ENCODE results near the gene CDH15.

The CDH15 gene

DNA sequence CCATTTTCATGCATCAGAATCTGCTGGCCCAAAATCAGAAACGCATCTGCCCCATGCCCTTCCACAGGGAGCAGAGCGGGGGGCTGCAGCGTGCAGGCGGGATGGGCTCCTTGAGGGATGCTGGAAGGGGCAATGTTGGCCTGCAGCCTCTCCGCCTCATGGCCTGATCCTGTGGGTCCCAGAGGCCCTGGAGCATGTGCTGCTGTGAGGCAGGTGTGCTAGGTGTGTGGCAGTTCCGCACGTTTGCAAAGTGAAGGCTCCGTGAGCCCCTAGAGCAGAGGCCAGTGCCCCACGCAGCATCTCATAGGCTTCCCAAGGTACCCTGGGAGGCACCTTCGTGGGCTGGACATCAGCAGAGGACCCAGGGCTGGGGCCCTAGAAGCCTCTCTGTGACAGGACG, 36.4 kb upstream of the CDH15 start:
- Histone ChIP-seq H3K27ac (ENCODE audit: low read length) (no peak overlapping the region), H3K4me3 (ENCODE audit: low read length) (no peak overlapping the region), H3K36me3 (ENCODE audit: control insufficient read depth, low read depth, low read length) (peaks cover 10% of the 10 kb centered on the region)

DNA sequence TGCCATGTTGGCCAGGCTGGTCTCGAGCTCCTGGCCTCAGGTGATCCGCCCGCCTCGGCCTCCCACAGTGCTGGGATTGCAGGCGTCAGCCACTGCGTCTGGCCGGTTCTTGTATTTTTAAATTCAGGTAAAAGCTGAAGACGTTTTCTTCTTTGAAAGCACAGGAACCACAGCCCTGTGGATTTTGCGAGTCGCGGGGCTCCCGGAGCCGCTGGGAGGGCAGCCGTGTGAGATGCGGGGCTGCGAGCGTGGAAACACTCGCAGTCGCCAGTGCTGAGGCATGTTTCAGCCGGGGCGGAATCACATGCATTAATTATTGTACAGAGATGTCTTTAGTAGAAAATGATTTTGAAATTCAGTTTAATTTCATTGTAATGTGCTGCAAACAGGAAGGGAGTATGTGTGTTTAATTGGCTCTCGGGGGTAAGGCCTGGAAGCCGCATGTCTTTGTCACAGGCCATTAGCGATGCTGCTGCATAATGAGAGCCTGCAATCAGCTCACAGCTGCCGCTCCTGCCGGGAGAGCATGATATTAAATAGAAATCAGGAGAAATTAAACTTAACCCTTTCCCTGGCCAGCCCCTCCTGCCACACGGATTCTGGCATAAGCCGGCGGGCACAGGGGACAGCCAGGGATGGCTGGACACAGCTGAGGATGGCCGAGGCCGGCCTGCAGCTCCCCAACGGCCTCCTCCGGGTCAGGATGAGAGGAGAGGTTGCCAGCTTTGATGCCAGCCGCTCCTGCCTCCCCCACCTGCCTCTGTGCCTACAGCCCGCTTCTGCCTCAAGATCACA, 35.4 kb upstream of the CDH15 start:
- Histone ChIP-seq H3K4me1 (ENCODE audit: control insufficient read depth, low read depth, low read length) (no peaks in the 10 kb centered on the region), H3K4me3 (ENCODE audit: low read length) (no peak overlapping the region), H3K9me3 (ENCODE audit: control insufficient read depth, low read depth, low read length) (no peaks in the 10 kb centered on the region), H3K27me3 (ENCODE audit: control insufficient read depth, insufficient read depth, low read length) (no peaks in the 10 kb centered on the region), H3K36me3 (ENCODE audit: control insufficient read depth, low read depth, low read length) (peaks cover 18% of the 10 kb centered on the region), H3K9ac (ENCODE audit: low read length) (no peak overlapping the region), H3K27ac (ENCODE audit: low read length) (no peak overlapping the region)

More for the DNA sequence above, 36.4 kb upstream of the CDH15 start:
- Histone ChIP-seq H3K9ac (ENCODE audit: low read length) (no peak overlapping the region), H3K27me3 (ENCODE audit: control insufficient read depth, insufficient read depth, low read length) (no peaks in the 10 kb centered on the region), H3K4me1 (ENCODE audit: control insufficient read depth, low read depth, low read length) (no peaks in the 10 kb centered on the region), H3K9me3 (ENCODE audit: control insufficient read depth, low read depth, low read length) (no peaks in the 10 kb centered on the region)

DNA sequence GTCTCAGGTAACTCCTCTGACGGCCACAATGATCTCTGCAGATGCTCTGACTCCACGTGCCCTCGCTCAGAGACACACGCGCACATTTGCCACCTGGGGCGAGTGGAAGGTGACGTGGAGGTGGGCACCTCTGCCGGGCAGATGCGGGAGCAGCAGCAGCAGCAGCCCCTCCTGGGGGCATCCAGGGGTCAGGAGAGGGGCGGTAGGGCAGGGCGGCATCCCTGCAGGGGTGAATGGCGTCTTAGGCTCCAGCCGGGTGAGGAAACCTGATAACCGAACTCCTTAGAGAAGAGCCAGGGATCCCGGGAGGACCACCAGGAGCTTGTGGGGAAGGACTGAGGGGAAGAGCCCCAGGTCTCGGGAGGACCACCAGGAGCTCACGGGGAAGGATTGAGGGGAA, 34.6 kb upstream of the CDH15 start:
- Histone ChIP-seq H3K27ac (ENCODE audit: low read length) (no peak overlapping the region), H3K27me3 (ENCODE audit: control insufficient read depth, insufficient read depth, low read length) (no peaks in the 10 kb centered on the region), H3K9ac (ENCODE audit: low read length) (no peak overlapping the region), H3K9me3 (ENCODE audit: control insufficient read depth, low read depth, low read length) (no peaks in the 10 kb centered on the region), H3K36me3 (ENCODE audit: control insufficient read depth, low read depth, low read length) (peaks cover 20% of the 10 kb centered on the region), H3K4me1 (ENCODE audit: control insufficient read depth, low read depth, low read length) (no peaks in the 10 kb centered on the region), H3K4me3 (ENCODE audit: low read length) (no peak overlapping the region)

DNA sequence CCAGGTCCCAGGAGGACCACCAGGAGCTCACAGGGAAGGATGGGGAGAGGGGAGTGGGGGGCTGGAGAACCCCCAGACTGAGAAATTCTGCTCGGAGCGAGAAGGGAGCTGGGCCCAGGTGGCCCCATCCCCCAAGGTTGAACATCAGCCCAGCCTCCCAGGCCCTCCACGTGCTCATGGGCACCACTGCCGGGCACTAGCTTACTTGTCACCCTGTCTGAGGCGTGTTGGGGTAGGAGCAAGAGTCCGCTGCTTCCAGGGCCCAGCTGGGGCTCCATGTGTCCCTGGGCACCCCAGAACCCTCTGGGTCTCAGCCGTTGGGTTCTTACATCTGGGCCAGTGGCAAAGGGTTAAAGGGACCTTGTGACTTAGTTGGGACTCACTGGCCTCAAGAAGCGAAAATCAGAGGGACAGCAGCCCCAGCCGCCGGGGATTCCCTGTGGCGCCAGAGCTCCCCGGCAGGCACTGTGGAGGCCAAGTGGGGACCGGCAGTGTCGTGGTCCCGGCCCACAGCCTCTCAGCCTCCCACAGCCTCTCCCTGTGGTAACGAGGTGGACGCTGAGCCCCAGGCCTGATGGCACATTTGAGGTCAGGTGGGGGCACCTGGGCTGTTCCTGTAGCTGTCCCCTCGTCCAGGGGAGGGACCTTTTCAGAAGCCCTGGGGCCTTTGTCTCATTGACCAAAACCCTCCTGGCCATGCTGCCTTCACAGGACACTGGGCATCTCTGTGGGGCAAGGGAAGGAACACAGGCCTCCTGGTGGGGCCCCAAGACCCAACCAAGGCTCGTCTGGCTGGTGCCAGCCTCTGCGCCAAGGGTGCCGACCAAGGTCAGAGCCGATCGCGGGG, 33.7 kb upstream of the CDH15 start:
- Histone ChIP-seq H3K27ac (ENCODE audit: low read length) (no peak overlapping the region), H3K36me3 (ENCODE audit: control insufficient read depth, low read depth, low read length) (peaks cover 20% of the 10 kb centered on the region)

DNA sequence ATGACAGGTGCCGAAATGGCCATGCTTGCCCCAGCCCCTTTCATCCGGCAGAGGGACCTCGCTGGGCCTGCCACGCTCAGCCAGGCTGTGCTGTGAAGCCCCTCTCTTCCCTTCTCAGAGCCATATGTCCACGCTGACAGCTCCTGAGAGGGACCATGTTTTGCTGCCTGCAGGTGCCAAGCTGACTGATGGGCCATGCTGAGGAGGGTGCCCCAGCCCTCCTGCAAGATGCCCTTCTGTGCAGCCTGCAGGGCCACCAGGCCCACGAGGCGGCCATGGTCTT, 33.1 kb upstream of the CDH15 start:
- H3K9ac ChIP-seq (ENCODE audit: low read length), result no peak overlapping the region
- H3K9me3 ChIP-seq (ENCODE audit: control insufficient read depth, low read depth, low read length), result no peaks in the 10 kb centered on the region
- no peaks in the 10 kb centered on the region for H3K27me3 ChIP-seq (ENCODE audit: control insufficient read depth, insufficient read depth, low read length)
- no peaks in the 10 kb centered on the region for H3K4me1 ChIP-seq (ENCODE audit: control insufficient read depth, low read depth, low read length)
- no peak overlapping the region for H3K4me3 ChIP-seq (ENCODE audit: low read length)
- no peak overlapping the region for H3K27ac ChIP-seq (ENCODE audit: low read length)
- H3K36me3 ChIP-seq (ENCODE audit: control insufficient read depth, low read depth, low read length), result peaks cover 19% of the 10 kb centered on the region

More for the DNA sequence above, 33.7 kb upstream of the CDH15 start:
- Histone ChIP-seq H3K9me3 (ENCODE audit: control insufficient read depth, low read depth, low read length) (no peaks in the 10 kb centered on the region), H3K4me1 (ENCODE audit: control insufficient read depth, low read depth, low read length) (no peaks in the 10 kb centered on the region), H3K4me3 (ENCODE audit: low read length) (no peak overlapping the region), H3K9ac (ENCODE audit: low read length) (no peak overlapping the region), H3K27me3 (ENCODE audit: control insufficient read depth, insufficient read depth, low read length) (no peaks in the 10 kb centered on the region)

DNA sequence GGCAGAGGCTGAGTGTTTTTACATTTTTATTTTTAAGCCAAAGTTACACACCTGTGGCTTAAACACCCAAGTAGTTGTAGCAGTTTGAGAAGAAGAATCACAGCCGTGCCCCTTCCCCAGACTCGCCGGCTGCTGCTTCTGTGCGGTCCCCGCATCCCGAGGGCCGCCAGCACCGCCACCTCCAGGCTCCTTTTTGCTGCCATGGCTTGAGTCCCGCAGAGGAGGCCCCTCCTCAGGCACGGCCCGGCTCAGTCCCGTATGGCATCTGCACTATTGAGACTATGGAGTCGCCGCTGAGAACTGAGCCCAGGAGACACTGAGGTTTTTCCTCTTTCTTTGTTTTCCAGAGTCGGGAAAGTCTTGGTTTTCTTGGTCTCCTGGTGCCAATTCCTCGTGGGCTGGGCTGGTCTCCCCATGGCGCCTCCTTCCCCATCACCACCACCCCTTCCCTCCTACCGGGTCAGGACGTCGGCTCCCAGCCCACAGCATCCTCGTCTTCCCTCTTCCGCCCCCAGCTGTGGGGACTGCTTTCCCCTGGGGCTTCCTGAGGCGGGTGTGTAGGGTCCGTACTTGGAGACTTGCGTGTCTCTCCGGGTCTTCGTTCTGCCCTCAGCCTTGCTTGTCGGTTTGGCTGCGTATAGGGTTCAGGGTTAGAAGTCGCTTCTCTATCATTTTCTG, 32.6 kb upstream of the CDH15 start:
- no peaks in the 10 kb centered on the region for H3K27me3 ChIP-seq (ENCODE audit: control insufficient read depth, insufficient read depth, low read length)
- peaks cover 15% of the 10 kb centered on the region for H3K36me3 ChIP-seq (ENCODE audit: control insufficient read depth, low read depth, low read length)
- H3K4me3 ChIP-seq (ENCODE audit: low read length), result no peak overlapping the region
- no peaks in the 10 kb centered on the region for H3K9me3 ChIP-seq (ENCODE audit: control insufficient read depth, low read depth, low read length)
- H3K4me1 ChIP-seq (ENCODE audit: control insufficient read depth, low read depth, low read length), result no peaks in the 10 kb centered on the region
- no peak overlapping the region for H3K27ac ChIP-seq (ENCODE audit: low read length)
- no peak overlapping the region for H3K9ac ChIP-seq (ENCODE audit: low read length)

DNA sequence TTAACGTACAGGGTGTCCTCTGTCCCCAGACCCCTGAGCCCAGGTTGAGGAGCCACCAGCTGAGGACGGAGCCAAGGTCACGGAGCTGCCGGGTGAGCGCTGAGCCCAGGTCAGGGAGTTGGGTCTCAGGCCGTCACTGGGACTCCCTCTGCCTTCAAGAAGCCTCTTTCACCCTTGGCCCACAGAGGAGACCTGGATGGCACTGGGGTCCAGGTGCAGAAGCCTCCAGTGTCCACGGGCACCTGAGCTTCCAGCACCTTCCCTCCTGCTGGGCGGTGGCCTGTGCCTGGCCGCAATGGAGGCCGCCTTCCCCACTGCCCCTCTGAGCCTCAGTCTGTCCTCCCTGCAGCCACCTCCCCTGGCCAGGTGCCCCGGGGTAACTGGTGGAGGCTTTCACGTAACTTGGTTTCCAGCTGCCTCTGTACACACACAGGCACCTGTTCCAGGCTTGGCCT, 31.6 kb upstream of the CDH15 start:
- Histone ChIP-seq H3K27me3 (ENCODE audit: control insufficient read depth, insufficient read depth, low read length) (no peaks in the 10 kb centered on the region), H3K4me1 (ENCODE audit: control insufficient read depth, low read depth, low read length) (no peaks in the 10 kb centered on the region), H3K36me3 (ENCODE audit: control insufficient read depth, low read depth, low read length) (peaks cover 12% of the 10 kb centered on the region), H3K27ac (ENCODE audit: low read length) (no peak overlapping the region), H3K9ac (ENCODE audit: low read length) (no peak overlapping the region), H3K9me3 (ENCODE audit: control insufficient read depth, low read depth, low read length) (no peaks in the 10 kb centered on the region), H3K4me3 (ENCODE audit: low read length) (no peak overlapping the region)

DNA sequence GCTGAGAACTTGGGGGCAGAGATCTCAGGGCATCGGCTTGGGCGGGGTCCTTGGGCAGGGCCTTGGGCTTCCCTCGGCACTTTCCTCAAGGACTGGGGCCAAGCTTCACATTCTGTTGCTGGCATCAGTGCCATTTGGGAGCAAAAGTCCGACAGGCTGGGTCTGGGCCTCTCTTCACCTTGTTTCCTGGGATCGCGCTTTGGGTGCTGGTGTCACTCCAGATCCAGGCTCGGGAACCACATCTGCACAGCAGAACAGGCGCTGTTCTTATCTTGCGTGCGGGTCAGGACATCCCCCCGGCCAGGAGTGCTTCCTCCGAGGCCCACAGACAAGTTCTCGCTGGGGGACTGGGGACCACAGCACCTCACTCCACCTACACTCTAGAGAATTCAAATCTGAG, 31.1 kb upstream of the CDH15 start:
- Histone ChIP-seq H3K27ac (ENCODE audit: low read length) (no peak overlapping the region), H3K36me3 (ENCODE audit: control insufficient read depth, low read depth, low read length) (peaks cover 10% of the 10 kb centered on the region), H3K4me3 (ENCODE audit: low read length) (no peak overlapping the region), H3K27me3 (ENCODE audit: control insufficient read depth, insufficient read depth, low read length) (no peaks in the 10 kb centered on the region), H3K9ac (ENCODE audit: low read length) (no peak overlapping the region), H3K4me1 (ENCODE audit: control insufficient read depth, low read depth, low read length) (no peaks in the 10 kb centered on the region), H3K9me3 (ENCODE audit: control insufficient read depth, low read depth, low read length) (no peaks in the 10 kb centered on the region)

DNA sequence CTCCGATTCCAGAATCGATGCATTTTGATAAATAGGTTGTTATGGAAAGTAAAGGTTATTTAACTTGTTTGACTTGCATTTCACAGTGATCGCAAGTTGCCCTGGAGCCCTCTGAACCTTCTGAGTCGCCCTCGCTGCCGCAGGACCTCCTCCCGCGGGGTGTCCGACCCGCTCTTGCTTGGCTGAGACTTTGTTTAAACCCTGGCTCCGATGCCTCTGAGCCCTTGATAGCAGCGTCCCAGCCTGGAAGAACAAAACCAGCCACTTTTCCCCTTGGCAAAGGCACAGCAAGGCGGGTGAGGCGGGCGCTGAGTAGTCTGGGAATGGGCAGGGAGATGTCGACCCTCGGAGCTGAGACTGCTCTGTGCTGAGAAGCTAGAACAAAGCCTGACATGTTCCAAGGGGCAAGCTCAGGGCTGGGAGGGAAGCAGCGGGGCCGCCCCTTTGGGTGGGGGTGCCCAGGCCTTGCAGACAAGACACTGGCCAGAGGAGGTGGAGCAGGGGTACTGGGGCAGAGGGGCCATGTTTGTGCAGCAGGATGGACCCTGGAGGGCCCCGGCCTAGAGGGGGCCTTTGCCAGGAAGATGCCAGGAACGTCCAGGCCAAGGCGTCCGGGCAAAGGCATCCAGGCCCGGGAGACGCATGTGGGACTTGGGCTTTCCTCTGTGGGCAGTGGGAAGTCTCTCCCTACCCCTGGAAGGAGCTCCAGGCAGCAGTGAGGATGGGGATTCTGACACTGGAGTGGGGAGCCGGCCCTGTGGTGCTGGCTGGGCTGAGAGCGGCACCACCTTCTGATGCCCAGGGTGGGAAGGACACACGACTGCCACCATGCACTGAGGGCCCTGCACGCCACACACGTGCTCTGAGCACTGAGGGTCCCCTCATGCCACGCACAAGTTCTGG, 30.3 kb upstream of the CDH15 start:
- H3K36me3 ChIP-seq (ENCODE audit: control insufficient read depth, low read depth, low read length), result peaks cover 9% of the 10 kb centered on the region

DNA sequence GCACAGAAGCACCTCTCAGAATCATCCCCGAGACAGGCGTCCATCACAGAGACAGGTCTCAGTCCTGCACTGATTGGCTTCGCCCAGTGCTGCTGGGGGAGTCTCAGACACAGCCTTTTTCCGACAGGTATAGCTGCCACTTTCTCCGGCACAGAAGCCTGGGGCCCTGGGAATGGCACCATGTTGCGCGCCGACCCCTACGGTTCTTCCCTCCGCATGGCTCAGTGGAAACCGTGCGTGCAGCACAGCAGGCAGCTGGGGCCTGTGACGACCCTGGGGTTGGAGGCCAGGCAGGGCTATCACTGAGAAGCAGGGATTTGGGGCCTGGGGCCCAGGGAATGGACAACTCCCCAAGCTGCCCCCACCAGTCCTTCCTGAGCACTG, 29.7 kb upstream of the CDH15 start:
- Histone ChIP-seq H3K9me3 (ENCODE audit: control insufficient read depth, low read depth, low read length) (no peaks in the 10 kb centered on the region), H3K9ac (ENCODE audit: low read length) (no peak overlapping the region), H3K4me3 (ENCODE audit: low read length) (no peak overlapping the region), H3K36me3 (ENCODE audit: control insufficient read depth, low read depth, low read length) (peaks cover 12% of the 10 kb centered on the region), H3K27me3 (ENCODE audit: control insufficient read depth, insufficient read depth, low read length) (no peaks in the 10 kb centered on the region), H3K27ac (ENCODE audit: low read length) (no peak overlapping the region), H3K4me1 (ENCODE audit: control insufficient read depth, low read depth, low read length) (no peaks in the 10 kb centered on the region)

More for the DNA sequence above, 30.3 kb upstream of the CDH15 start:
- Histone ChIP-seq H3K9ac (ENCODE audit: low read length) (no peak overlapping the region), H3K9me3 (ENCODE audit: control insufficient read depth, low read depth, low read length) (no peaks in the 10 kb centered on the region), H3K4me1 (ENCODE audit: control insufficient read depth, low read depth, low read length) (no peaks in the 10 kb centered on the region), H3K27ac (ENCODE audit: low read length) (no peak overlapping the region), H3K27me3 (ENCODE audit: control insufficient read depth, insufficient read depth, low read length) (no peaks in the 10 kb centered on the region), H3K4me3 (ENCODE audit: low read length) (no peak overlapping the region)

All from iPS-18a (cell line).